ENCODE results near the gene C16orf87.
A peak's percentile ranks its signal among the peaks of the same experiment; 100 is the strongest.

The C16orf87 gene

GRCh38 chr16:46843898-46844642, 13.1 kb upstream of the C16orf87 start:
- DNase-seq: no peak

- DNase-seq: no peak
Observed at GRCh38 chr16:46842192-46842895, 11.4 kb upstream of the C16orf87 start.

- DNase-seq: no peak
Observed at GRCh38 chr16:46839986-46840443, 9.0 kb upstream of the C16orf87 start.

- no peak for DNase-seq
Observed at GRCh38 chr16:46836534-46837530, 5.9 kb upstream of the C16orf87 start.

DNA sequence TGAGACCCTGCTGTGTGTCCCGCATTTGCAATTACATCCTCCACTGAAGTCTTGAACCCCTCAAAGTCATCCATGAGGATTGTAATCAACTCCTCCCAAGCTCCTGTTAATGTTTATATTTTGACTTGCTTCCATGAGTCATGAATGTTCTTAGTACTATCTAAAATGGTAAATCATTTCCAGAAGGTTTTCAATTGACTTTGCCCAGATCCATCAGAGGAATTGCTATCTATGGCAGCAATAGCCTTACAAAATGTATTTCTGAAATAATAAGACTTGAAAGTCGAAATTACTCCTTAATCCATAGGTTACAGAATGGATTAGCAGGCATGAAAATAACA, 2.5 kb upstream of the C16orf87 start:
- DNase-seq: no peak

GRCh38 chr16:46832757-46833459, 1.9 kb upstream of the C16orf87 start:
- DNase-seq: no peak

- no peak for DNase-seq
Observed at GRCh38 chr16:46830417-46830901, 521 bp downstream of the C16orf87 start.

GRCh38 chr16:46828943-46829342, 2.0 kb downstream of the C16orf87 start:
- DNase-seq: no peak

DNA sequence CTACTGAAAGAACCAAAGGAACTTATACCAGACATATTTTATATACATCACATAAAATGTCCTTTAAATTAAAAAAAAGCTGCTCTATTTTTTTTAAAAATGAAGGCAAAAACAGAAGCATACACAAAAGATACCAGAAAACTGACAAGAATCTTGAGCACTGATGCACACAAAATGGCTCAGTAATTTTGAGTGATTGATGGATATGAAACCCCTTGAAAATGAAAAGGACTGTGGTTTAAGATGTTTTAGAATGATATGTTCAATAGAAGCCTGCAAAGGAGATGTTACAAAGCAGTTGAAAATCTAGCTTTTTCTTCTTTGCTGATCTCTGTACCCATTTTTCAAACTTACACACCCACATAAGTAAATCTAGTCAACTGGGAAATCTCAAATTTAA, 2.7 kb downstream of the C16orf87 start:
- DNase-seq: no peak

DNA sequence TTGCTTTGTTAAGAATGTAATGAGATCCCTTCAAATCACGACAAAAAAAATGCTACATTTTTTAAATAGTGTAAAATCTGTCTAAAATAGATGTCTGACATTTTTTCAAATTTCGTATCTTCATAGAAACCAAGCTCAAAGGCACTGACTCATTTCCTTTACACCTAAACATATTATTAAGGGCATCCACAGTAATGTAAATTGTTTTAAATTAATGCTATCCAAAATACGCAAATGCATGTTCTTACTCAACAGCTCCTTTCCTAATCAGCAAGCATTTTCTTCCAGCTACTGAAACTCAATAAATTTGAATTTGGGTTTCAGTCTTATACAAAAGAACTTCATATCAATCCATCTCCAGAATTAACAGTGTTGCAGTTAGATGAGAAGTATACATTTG, 4.3 kb downstream of the C16orf87 start:
- DNase-seq: no peak

DNA sequence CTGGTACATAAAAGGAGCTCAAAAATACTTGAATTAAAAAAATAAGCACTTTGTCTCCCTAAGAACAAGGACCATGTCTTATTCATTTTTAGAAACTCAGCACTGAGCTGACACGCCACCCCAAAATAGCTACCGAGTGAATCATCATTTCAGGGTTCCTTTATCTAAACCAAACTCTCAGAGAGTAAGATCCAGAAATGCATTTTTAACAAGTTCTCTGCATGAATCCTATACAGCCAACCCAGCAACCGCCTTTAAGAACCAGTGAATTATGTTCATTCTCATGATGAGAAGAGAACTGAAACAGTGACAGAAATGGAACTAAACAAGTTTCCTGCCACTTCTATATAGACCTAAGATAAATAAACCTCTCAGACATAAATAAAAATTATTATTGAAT, 8.7 kb downstream of the C16orf87 start:
- DNase-seq: no peak

DNA sequence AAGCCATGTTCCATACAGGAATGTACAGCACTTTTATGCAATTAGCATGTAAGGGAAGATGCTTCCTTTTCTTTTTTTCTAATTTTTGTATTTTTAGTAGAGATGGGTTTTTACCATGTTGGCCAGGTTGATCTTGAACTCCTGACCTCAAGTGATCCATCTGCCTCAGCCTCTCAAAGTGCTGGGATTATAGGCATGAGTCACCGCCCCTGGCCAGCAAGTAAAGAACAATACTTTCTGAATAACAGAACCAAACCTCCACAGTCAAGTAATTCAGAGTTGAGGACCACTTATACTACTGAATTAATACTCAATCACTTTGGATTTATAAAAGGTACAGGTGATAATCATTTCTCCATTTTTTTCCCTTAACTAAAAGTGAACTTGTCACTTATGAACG, 13.0 kb downstream of the C16orf87 start:
- no peak for DNase-seq

- DNase-seq: no peak
Observed at GRCh38 chr16:46814790-46815189, 16.2 kb downstream of the C16orf87 start.

GRCh38 chr16:46813611-46814010, 17.4 kb downstream of the C16orf87 start:
- no peak for DNase-seq

- DNase-seq: no peak
Observed at GRCh38 chr16:46812781-46813540, 18.0 kb downstream of the C16orf87 start.

GRCh38 chr16:46811682-46812081, 19.3 kb downstream of the C16orf87 start:
- no peak for DNase-seq

DNA sequence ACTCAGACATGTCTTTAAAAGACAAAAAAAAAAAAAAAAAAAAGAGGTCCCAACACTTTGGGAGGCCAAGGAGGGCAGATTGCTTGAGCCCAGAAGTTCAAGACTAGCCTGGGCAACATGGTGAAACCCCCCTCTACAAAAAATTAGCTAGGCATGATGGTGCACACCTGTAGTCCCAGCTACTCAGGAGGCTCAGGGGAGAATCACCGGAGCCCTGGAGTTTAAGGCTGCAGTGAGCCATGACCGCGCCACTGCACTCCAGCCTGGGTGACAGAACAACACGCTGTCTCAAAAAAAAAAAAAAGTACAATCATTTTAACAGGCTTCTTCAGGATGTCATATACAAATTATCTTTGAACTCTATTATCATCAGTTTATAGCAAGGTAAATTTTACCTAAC, 22.0 kb downstream of the C16orf87 start:
- no peak for DNase-seq

GRCh38 chr16:46807336-46807735, 23.6 kb downstream of the C16orf87 start:
- DNase-seq: no peak

GRCh38 chr16:46803373-46803772, 27.6 kb downstream of the C16orf87 start:
- no peak for DNase-seq

- peak; percentile 21 for DNase-seq
Observed at GRCh38 chr16:46801428-46802049, 29.4 kb downstream of the C16orf87 start.

DNA sequence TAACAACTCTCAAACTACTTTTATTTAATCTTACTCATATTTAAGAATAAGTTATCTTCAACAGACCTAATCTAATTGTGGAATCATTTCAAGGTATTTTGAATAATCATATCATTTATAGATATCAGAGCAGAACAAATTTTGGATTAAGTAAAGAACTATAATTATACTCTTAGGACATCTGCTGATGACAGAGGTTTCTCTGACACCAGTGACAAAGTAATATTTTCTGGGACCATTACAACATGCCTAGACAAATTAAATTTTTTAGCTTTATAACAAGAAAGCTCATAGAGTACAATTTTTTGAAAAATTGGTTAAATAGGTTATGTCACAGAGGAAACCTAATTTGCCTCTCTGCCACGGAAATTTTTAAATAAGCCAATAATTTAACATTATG, 30.5 kb downstream of the C16orf87 start:
- DNase-seq: no peak
